AG20443 (cell line): ENCODE measurements around the gene SLCO6A1.

Source experiments
- DNase-seq: peaks from one replicate; pipeline ENCODE4 v3.0.0; 2012; ENCODE audit warnings: low spot score, mixed read lengths

Gene SLCO6A1

DNA sequence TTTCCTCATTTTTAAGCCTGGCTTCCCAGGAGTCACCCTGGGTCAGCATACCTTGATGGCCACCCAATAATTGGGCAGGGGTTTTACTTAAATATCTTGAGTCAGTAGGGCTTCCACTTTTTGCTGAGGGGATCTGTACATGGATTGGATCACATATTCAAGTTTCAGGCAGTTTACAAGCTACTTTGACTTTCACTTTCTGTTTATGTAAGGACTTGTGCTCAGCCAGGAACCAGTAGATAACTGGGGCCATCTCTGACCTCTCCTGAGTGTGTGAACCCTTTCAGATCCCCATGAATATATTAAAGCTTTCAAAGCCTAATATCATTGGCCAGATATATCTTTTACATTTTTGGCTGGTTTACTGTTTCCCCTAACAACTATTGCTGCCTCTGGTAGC lies 45.1 kb downstream of the SLCO6A1 start:
- no peak for DNase-seq

DNA sequence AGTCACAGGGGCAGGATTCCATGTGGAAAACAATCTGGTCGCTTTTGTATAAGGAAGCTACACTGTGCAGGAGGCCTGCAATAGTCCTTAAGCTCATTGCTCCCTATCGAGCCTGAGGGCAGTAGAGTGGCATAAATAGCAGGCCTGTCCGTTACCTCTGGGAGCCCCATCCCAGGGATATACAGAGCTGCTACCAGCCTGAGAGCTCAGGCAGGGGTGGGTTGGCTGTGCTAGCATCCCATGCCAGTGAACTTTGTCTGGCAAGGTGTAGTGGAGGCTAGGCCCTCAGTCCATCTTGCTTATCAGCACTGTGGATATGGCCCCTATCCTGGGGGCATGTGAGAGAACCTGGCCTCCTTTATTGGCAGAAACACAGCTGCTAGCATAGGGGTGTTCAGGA lies 47.7 kb downstream of the SLCO6A1 start:
- DNase-seq: no peak

DNA sequence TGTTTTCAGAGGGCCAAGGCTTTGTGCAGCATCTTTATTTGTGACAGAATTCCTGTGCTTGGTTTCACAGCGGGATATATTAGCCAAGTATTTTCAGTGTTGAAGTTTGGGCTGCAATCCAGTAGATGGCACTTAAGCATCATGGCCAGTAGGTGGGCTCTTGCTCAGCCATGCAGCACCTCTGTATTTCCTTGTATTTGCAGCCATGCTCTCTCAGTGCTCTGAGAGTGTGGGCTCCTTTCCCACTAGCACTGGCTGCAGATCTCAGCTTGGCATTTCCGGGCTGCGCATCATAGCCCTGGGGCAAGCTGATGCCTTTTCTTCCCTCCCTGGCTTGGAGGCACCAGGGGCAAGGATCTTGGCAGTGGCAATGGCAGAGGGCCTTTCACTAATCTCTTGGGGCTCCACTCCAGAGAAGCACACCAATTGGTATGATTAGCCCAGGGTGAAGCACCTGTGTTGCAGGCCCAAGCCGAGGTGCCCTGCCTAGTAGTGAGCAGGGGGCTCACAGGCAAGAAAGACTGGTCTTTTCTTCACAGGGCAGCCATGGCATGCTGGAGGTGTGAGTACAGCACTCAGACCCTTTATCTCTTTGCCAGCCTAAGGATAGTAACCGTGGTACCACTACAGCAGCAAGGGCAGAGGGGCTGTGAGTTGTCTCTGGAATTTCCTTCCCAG lies 48.3 kb downstream of the SLCO6A1 start:
- no peak for DNase-seq

DNA sequence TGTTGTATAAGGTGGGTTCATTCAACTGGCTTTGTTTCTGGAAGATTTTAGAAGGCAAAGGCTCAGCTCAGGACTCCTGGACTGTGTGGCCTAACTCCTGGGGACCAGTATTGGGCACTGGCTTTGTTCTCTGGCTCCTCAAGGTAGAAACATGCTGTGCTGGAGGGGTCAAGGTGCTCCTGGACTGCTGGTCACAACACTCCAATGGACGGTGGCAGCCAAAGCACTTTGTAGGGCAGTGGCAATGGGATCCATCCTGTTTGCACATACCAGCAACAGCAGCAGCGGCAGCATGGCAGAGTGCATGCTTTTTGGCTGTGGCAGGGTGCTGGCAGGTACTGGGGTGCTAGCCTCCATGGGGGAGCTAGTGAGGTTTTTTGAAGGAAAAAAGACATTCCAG lies 65.3 kb downstream of the SLCO6A1 start:
- DNase-seq: no peak

DNA sequence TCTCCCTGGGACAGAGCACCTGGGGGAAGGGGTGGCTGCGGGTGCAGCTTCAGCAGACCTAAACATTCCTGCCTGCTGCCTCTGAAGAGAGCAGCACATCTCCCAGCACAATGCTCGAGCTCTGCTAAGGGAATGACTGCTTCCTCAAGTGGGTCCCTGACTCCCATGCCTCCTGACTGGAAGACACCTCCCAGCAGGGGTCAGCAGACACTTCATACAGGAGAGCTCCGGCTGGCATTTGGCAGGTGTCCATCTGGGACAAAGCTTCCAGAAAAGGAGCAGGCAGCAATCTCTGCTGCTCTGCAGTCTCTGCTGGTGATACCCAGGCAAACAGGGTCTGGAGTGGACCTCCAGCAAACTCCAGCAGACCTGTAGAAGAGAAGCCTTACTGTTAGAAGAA lies 77.2 kb downstream of the SLCO6A1 start:
- DNase-seq: no peak

DNA sequence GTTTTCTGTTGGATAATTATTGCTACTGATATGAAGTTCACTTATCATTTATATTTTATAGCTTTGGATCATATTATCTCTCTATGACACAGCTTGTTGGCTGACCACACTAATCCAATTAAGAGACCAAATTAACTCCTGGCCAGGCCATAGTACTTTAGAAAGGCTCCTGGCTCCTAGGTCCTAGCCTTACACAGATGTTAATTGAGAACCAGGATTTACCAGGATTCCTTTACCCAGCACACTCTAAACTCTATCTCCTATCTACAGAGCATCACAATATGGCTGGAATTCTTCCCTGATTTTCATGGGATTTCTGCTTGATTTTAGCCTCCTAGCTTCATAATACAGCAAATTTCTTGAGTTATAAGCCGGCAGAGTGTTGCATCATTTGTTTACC lies 80.3 kb downstream of the SLCO6A1 start:
- no peak for DNase-seq

DNA sequence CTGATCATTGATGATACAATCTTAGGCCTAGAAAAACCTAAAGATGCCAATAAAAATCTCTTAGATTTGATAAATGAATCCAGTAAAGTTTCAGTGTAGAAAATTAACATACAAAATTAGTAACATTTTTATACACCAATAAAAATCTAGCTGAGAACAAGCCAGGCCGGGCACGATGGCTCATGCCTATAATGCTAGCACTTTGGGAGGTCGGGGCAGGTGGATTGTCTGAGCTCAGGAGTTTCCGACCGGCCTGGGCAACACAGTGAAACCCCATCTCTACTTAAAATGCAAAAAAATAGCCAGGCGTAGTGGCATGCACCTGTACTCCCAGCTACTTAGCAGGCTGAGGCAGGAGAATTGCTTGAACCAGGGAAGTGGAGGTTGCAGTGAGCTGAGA lies 84.4 kb downstream of the SLCO6A1 start:
- no peak for DNase-seq

DNA sequence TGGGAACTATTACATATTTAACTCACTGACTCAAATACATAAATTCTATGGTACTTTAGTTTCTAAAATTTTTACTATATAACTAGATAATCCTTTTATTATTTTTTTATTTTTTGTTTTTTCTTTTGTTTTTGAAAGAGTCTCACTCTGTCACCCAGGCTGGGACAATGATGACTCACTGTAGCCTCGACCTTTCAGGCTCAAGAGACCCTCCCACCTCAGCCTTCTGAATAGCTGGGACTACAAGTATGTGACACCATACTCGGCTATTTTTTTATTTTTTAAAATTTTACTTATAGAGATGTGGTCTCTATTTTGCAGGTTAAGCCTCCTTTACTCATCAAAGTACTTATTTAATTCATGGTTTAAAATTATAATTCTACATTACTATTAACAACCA lies 110.6 kb downstream of the SLCO6A1 start:
- no peak for DNase-seq

DNA sequence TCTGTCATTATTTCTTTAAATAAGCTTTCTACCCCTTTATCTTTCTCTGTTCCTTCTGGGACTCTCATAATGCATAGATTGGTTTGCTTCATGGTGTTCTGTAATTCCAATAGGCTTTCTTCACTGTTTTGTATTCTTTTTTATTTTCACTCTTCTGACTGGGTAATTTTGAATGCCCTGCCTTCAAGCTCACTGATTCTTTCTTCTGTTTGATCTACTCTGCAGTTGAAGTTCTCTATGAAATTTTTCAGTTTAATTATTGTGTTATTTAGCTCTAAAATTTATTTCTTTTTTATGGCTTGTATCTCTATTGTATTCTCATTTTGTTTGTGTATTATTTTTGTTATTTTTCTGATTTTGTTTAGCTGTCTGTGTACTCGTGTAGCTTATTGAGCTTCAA lies 113.4 kb downstream of the SLCO6A1 start:
- no peak for DNase-seq

DNA sequence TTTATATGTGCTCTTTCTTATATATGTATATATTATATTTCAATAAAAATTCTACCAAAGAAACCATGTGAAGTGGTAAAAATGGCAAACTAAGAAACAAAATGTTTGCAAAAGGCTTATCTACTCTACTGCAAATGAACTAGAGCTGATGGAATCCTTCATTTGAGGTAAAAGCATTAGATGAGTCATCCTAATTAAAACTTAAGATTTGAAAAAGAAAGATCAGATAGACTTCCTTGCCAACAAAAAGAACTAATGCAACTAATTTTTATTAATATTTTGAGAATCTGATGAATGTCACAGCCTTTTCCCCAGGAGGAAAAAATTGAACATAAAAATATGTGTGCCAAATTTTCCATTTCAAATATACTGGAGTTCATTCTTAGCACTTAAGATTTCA lies 118.6 kb downstream of the SLCO6A1 start:
- DNase-seq: no peak

DNA sequence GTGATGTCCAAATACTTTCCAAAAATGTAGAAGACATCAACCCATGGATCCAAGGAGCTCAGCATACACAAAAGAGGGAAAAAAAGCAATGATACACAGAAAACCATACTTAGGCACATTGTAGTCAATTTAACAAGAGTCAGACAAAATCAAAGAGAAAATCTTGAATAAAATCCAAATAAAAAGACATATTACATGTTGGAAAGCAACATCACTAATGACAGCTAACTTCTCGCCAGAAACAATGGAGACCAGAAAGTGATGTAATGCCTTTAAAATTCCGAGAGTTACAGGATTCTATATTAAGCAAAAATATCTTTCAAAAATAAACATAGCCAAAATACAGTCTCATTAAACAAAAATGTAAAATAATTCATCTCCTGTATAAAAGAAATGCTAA lies 122.9 kb downstream of the SLCO6A1 start:
- DNase-seq: no peak

DNA sequence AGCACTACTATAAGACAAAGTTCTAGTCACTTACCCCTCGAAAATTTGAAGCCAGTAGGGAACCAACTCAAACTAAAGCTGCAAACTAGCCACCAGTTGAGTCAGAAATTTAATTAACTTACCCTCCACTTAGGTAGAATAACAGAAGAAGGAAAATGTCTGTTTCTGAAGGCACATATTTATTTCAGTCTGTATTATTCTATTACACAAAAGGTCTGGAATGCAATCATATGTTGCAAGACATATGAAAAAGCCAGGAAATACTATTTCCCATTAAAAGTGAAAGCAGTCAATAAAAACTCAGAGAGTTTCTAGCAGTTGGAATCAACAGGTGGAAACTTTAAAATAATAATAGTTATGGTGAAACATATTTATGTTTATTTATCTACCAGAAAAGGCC lies 123.5 kb downstream of the SLCO6A1 start:
- DNase-seq: no peak

DNA sequence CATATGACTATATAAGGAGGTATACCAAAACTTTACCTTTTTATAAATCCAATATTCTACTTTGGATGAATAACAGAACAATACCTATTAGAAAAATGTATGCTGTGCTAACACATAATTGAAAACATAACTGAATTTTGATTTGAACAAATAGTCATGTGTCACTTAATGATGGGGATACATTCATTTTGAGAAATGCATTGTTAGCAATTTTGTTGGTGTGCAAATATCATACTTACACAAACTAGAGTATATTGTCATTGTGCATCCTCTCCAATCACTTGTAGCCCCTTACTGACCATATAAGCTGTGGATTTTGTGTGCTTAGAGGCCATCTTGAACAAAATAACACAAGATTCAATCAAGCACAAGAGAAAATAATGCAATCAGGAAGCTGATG lies 130.4 kb downstream of the SLCO6A1 start:
- DNase-seq: no peak

DNA sequence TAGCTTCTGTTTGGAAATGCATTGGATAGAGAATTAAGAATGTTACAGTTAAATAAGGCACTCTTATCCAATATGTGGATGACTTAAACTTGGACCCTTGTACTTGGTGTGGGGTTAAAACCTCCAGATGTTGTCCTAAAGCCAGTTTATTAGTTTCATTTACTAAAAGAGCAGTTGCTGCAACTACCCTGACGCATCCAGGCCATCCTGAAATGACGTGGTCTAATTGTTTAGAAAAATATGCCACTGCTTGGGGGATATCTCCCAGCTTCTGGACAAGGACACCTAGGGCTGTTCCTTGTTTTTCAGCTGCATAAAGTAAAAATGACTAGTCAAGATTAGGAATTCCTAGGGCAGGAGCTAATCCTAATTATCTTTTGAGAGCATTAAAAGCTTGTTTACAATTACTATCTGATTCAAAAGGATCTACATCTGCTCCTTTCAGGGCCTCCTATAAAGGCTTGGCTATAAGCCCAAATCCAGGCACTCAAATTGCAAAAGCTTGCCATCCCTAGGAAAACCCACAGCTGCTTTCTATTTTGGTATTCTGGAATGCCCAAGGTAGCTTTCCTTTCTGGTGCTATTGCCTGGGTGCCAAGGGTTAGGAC lies 157.0 kb downstream of the SLCO6A1 start:
- no peak for DNase-seq

DNA sequence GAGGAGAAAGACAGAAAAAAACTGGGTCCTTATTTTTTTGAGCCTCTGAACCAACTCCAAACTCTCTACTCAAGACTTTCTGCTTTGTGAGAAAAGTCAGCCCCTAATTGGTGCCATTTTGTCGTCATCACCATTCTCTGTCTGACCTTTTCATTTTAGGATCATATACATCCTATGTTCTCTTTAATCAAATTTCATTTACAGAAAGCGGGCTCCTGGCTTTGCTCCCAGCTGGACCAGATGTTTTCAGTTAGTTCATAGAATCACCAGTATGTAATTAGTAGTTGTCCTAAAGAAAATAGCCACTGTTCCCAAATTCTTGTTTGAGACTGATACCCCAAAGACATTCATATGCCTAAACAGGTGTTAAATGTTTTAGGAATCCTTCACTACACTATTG lies 174.1 kb downstream of the SLCO6A1 start:
- DNase-seq: no peak
